PC-3 (cell line): ENCODE data around the gene PARG. TPM values are rescaled to one million over a fixed set of nuclear protein-coding genes. Genes with fewer than 3 reads are reported as not detected.
"Not testable (repeated sequence)": the region's sequence is repeated elsewhere in the genome, so short reads cannot be mapped to it uniquely, and the experiment has no call there.

Source experiments
- ATAC-seq: fragments of 200-7000 bp; cut with Tn5 transposase; 2 replicates; pipeline ENCODE4 v1.9.1; 2020; ENCODE audit warnings: mild to moderate bottlenecking, moderate library complexity
- BruUV-seq: library from RNA; stranded (reverse); fragments of 400-500 nt; replicated peaks from 2 replicates; lab custom pipeline; 2021; lab: Mats Ljungman, UMichigan
- CTCF ChIA-PET: fragments of 300-600 bp; sonication (Branson Sonifier 250); formaldehyde crosslinking; loops from one replicate; lab custom pipeline; 2022; ENCODE audit warnings: antibody characterized with exemption; lab: Charles Lee
- POLR2A ChIA-PET: fragments of 300-600 bp; sonication (Branson Sonifier 250); formaldehyde crosslinking; loops from one replicate; lab custom pipeline; 2022; ENCODE audit warnings: antibody characterized with exemption; ENCODE audit not compliant: unreplicated experiment; lab: Charles Lee
- DNase-seq: peaks from one replicate; pipeline ENCODE4 v3.0.0-alpha.2; 2015
- H2AFZ ChIP-seq: fragments of 300-600 bp; sonication (generic); 2 replicates; pipeline ENCODE4 v1.6.0; 2016; ENCODE audit warnings: antibody characterized with exemption, low read length
- H3F3A ChIP-seq: fragments of 300-600 bp; sonication (generic); one replicate; pipeline ENCODE4 v1.6.0; 2017; ENCODE audit warnings: antibody characterized with exemption, low read length, control low read depth, mild to moderate bottlenecking; ENCODE audit not compliant: unreplicated experiment
- H3K27ac ChIP-seq: fragments of 300-600 bp; sonication (generic); 2 replicates; pipeline ENCODE4 v1.5.1; 2016; ENCODE audit warnings: mild to moderate bottlenecking, low read length
- H3K27me3 ChIP-seq: fragments of 300-600 bp; sonication (generic); 2 replicates; pipeline ENCODE4 v1.6.1; 2016; ENCODE audit warnings: low read length, mixed read lengths
- H3K36me3 ChIP-seq: fragments of 300-600 bp; sonication (generic); 2 replicates; pipeline ENCODE4 v1.6.1; 2016; ENCODE audit warnings: low read depth, mixed run types, low read length, mixed read lengths
- H3K4me1 ChIP-seq: fragments of 300-600 bp; sonication (generic); 2 replicates; pipeline ENCODE4 v1.5.1; 2016; ENCODE audit warnings: low read length; ENCODE audit not compliant: insufficient read depth
- H3K4me2 ChIP-seq: fragments of 300-600 bp; sonication (generic); 2 replicates; pipeline ENCODE4 v1.6.0; 2016; ENCODE audit warnings: low read length
- H3K4me3 ChIP-seq: fragments of 300-600 bp; sonication (generic); 2 replicates; pipeline ENCODE4 v1.5.1; 2016; ENCODE audit warnings: mild to moderate bottlenecking, low read length, mixed read lengths
- H3K79me2 ChIP-seq: fragments of 300-600 bp; sonication (generic); 2 replicates; pipeline ENCODE4 v1.6.1; 2017; ENCODE audit warnings: low read length, mixed read lengths
- H3K9ac ChIP-seq: fragments of 300-600 bp; sonication (generic); 2 replicates; pipeline ENCODE4 v1.6.0; 2016; ENCODE audit warnings: mild to moderate bottlenecking, low read length
- H3K9me2 ChIP-seq: fragments of 300-600 bp; sonication (generic); replicated peaks from 2 replicates; pipeline ENCODE4 v1.6.1; 2016; ENCODE audit warnings: mixed run types, low read length, mixed read lengths
- H3K9me3 ChIP-seq: fragments of 300-600 bp; sonication (generic); 2 replicates; pipeline ENCODE4 v1.6.1; 2016; ENCODE audit warnings: low read length, mixed read lengths
- H4K20me1 ChIP-seq: fragments of 300-600 bp; sonication (generic); 2 replicates; pipeline ENCODE4 v1.6.1; 2016; ENCODE audit warnings: low read length, mixed read lengths
- EZH2 ChIP-seq: fragments of 300-600 bp; sonication (generic); IDR thresholded peaks from one replicate; pipeline ENCODE4 v1.6.1; 2017; ENCODE audit warnings: antibody characterized with exemption, mild to moderate bottlenecking, low read length; ENCODE audit not compliant: unreplicated experiment
- EZH2phosphoT487 ChIP-seq: fragments of 300-600 bp; sonication (generic); IDR thresholded peaks from 2 replicates; pipeline ENCODE4 v1.6.1; 2018; ENCODE audit warnings: mild to moderate bottlenecking, antibody characterized with exemption, low read length, borderline replicate concordance
- intact Hi-C: fragments of 100-400 bp; cut with micrococcal nuclease; formaldehyde crosslinking; loops from 2 replicates; pipeline ENCODE4 v1.9.0; 2023
- total RNA-seq: library from RNA; depleted of rRNA; stranded (reverse); fragments of >200 nt; gene quantifications from 2 replicates; pipeline ENCODE4 v1.2.3, GENCODE V29; 2014
- TF ChIP-seq, protein P1 (sequence below): fragments of 300-600 bp; sonication (generic); conservative IDR thresholded peaks from 2 replicates; pipeline ENCODE4 v1.5.1; 2017; ENCODE audit warnings: antibody characterized with exemption, low read depth, mild to moderate bottlenecking, low read length

The PARG gene
- total RNA-seq, 1 experiment from 2014 or later, result 85.4 TPM

DNA sequence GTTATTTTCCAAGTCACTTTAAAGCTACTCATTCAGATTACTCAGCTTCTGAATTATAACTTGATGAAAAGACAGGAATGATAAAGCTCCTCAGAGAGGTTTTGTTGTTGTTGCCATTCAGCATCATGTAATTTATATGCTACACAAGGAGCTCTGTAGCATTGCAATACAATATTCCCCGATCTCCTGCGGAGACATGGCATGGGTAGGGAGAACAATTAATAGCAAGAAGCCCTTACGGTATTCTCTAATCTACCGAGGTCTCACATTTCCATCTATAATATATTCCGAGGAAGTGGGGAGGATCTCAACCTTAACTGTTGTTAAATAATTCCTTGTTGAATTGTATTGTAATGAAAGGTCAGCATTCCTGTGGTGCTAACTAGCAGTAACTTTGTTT, 81.9 kb downstream of the PARG start:
- H3K36me3 ChIP-seq, H3K27me3 ChIP-seq, H3K9me3 ChIP-seq, H3K9me2 ChIP-seq, intact Hi-C loops, H3K79me2 ChIP-seq, H3K9ac ChIP-seq, ATAC-seq, DNase-seq, H3K4me3 ChIP-seq, H3K4me1 ChIP-seq, H3F3A ChIP-seq, H3K4me2 ChIP-seq, CTCF ChIA-PET, H2AFZ ChIP-seq, BruUV-seq, H4K20me1 ChIP-seq, H3K27ac ChIP-seq, POLR2A ChIA-PET: not testable (repeated sequence)

DNA sequence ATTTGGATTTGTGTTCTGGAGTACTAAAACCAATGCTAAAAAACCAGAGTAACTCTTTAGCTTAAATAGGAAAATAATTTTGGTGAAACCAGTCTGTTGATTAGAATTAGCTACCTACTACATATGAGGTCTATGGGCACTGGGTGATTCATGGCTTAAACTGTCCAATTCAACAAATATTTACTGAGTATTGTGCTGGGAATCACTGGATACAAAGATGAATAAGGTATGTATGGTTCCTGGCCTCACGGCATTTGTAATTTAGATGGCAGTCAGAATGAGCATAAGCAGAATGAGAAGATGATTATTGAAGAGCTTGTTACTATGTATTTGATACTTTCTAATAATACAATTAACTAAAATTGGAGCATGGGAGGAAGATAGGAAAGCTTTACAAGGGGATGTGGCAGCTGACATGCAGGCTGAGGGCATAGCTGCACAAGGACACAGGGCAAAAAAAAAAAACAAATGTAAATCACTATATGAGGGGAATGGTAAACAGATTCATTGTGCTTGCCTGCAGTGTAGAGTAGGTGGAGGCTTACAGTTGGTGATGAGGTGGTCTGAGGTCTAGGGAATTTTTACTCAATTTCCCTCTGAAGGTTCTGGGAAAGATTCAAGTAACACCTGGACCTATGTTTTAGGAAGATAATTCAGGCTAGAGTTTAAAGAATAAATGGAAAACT, 83.0 kb downstream of the PARG start:
- H4K20me1 ChIP-seq, H3K4me1 ChIP-seq, H2AFZ ChIP-seq, POLR2A ChIA-PET, H3K9ac ChIP-seq, H3K9me2 ChIP-seq, H3K79me2 ChIP-seq, H3F3A ChIP-seq, H3K4me3 ChIP-seq, H3K9me3 ChIP-seq, H3K36me3 ChIP-seq, BruUV-seq, intact Hi-C loops, H3K27me3 ChIP-seq, H3K4me2 ChIP-seq, CTCF ChIA-PET, H3K27ac ChIP-seq: not testable (repeated sequence)
- ATAC-seq, result peak; percentile 79
- peak; percentile 7 for DNase-seq

DNA sequence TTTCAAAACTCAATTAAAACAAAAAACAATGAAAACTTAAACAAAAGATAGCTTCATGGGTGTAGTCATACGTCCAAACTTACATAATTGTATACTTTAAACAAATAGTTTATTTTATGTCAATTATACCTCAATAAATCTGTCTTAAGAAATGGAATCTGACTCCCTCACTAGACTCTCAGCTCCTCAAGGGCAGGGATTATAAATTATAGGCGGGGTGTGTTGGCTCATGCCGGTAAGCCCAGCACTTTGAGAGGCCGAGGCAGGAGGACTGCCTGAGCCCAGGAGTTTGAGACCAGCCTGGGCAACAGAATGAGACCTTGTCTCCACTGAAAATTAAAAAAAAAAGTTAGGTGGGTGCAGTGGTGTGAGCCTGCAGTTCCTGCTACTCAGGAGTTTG, 92.3 kb downstream of the PARG start:
- H3K27ac ChIP-seq, H3K9me3 ChIP-seq, BruUV-seq, intact Hi-C loops, H3F3A ChIP-seq, POLR2A ChIA-PET, H3K4me3 ChIP-seq, H2AFZ ChIP-seq, CTCF ChIA-PET, H3K79me2 ChIP-seq, H3K4me2 ChIP-seq, H3K9me2 ChIP-seq, H3K36me3 ChIP-seq, H3K9ac ChIP-seq, DNase-seq, ATAC-seq, H3K27me3 ChIP-seq, H4K20me1 ChIP-seq: not testable (repeated sequence)
- peaks cover 13% of the 10 kb centered on the region for H3K4me1 ChIP-seq

DNA sequence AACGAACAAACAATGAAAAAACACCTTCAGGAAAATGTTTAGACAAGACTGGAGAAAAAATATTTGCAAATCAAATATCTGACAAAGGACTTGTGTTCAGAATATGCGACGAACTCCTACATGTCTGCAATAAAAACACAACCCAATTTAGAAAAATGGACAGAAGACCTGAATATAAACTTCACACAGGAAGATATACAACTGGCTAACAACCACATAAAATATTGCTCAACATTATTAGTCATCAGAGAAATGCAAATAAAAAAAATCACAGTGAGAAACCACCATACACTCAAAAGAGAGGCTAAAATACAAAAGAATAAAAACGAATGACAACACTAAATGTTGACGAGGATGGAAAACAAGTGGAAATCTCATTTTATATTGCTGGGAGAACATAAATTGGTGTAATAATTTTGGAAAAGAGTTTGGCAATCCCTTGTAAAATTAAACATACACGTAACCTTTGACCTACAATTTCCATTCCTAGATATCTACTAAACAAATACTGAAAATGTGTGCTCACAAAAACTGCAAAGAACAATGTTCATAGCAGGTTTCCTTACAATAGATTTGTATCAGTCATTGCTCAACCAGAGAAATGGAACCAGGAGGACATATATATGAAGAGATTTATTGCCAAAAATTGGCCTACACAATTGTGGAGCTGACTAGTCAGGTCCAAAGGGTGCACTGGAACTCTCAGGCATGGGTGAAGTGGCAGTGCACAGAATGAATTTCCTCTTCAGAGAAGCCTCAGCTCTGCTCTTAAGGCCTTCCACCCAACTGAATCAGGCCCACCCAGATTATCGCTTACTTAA, 96.8 kb downstream of the PARG start:
- no peaks in the 10 kb centered on the region for H3K9me2 ChIP-seq
- TF ChIP-seq EZH2 (no peak), EZH2phosphoT487 (no peak)
- TF ChIP-seq, protein P1, sequence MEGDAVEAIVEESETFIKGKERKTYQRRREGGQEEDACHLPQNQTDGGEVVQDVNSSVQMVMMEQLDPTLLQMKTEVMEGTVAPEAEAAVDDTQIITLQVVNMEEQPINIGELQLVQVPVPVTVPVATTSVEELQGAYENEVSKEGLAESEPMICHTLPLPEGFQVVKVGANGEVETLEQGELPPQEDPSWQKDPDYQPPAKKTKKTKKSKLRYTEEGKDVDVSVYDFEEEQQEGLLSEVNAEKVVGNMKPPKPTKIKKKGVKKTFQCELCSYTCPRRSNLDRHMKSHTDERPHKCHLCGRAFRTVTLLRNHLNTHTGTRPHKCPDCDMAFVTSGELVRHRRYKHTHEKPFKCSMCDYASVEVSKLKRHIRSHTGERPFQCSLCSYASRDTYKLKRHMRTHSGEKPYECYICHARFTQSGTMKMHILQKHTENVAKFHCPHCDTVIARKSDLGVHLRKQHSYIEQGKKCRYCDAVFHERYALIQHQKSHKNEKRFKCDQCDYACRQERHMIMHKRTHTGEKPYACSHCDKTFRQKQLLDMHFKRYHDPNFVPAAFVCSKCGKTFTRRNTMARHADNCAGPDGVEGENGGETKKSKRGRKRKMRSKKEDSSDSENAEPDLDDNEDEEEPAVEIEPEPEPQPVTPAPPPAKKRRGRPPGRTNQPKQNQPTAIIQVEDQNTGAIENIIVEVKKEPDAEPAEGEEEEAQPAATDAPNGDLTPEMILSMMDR, result no peak
- no peak overlapping the region for H2AFZ ChIP-seq
- H3K4me3 ChIP-seq, result peak overlapping the region; percentile 2; the same call in 1 of the 2 replicates
- H3K4me2 ChIP-seq, result peak overlapping the region; percentile 47
- ChIA-PET CTCF (no interaction called here), POLR2A (no interaction called here)
- H3K9ac ChIP-seq, result no peak overlapping the region
- peaks cover 4% of the 10 kb centered on the region for H3F3A ChIP-seq
- intact Hi-C loops, result no loop called here
- H3K9me3 ChIP-seq, result no peaks in the 10 kb centered on the region
- peak; percentile 98 for DNase-seq
- no TSS peak for BruUV-seq
- H3K27ac ChIP-seq, result peak overlapping the region; percentile 54
- no peaks in the 10 kb centered on the region for H3K27me3 ChIP-seq
- peaks cover 18% of the 10 kb centered on the region for H3K4me1 ChIP-seq
- no peaks in the 10 kb centered on the region for H3K79me2 ChIP-seq
- peak; percentile 99 for ATAC-seq
- H3K36me3 ChIP-seq, result peaks cover 29% of the 10 kb centered on the region
- 0 out of 2 replicates have a peak, but pooled peaks cover 3% of the 10 kb centered on the region for H4K20me1 ChIP-seq

DNA sequence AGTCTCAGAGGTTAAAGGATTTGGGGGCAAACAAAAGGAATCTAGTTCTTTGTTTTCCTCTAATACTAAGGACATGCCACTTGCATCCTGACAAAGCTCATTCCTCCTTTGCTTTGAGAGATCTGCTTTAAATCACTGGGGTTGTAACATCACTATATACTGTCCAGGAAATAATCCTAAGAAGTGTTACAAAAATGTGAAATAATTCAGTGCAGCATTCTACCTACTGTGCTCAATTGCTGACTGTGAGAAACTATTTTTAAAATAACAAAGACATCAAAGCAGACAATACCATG, 99.5 kb downstream of the PARG start:
- H3K27me3 ChIP-seq, H3K9me3 ChIP-seq, H3K4me3 ChIP-seq, DNase-seq, H3K9ac ChIP-seq, H3K9me2 ChIP-seq, BruUV-seq, H3K4me2 ChIP-seq, H3K79me2 ChIP-seq, intact Hi-C loops, H4K20me1 ChIP-seq, ATAC-seq, H3K27ac ChIP-seq, H3F3A ChIP-seq, CTCF ChIA-PET, H2AFZ ChIP-seq: not testable (repeated sequence)
- peaks cover 50% of the 10 kb centered on the region for H3K36me3 ChIP-seq
- H3K4me1 ChIP-seq, result peaks cover 18% of the 10 kb centered on the region
- POLR2A ChIA-PET, result interaction anchor here (0.7 kb wide), 1 partner anchor 518 kb away, joined by 3 read pairs; no protein-coding TSS in a partner anchor
